ENCODE results near the gene C6orf58. TPM values are rescaled to one million over a fixed set of nuclear protein-coding genes. Genes with fewer than 3 reads are reported as not detected.
A peak's percentile ranks its signal among the peaks of the same experiment; 100 is the strongest.

Gene C6orf58
- total RNA-seq, 1 experiment from 2014 or later: not detected

DNA sequence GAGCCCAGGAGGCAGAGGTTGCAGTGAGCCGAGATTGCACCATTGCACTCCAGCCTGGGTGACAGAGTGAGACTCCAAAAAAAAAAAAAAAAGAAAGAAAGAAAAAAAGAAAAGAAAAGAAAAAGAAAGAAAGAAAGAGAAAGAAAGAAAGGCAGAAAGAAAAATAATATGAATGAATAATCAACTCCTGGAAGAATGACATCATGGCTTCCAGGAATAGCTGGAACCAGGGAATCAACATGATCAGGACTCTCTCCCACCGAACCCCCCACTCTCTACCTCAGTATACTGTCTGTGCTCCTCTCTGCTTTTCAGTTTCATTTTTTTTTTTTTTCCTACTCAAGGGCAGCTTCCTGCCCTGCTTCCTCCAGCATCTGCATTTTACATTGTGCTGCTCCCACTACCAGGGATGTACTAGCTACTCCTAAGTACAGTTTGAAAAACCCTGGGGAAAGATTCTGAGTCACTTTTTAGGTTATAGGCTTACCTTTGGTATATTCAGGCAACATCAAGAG is 38.2 kb upstream of the C6orf58 start:
- Mint-ChIP-seq H3K36me3 (ENCODE audit: insufficient read depth, unreplicated experiment) (no peaks in the 10 kb centered on the region), H3K27ac (ENCODE audit: unreplicated experiment) (no peak overlapping the region), H3K4me1 (ENCODE audit: low read depth, unreplicated experiment) (no peaks in the 10 kb centered on the region), H3K27me3 (ENCODE audit: insufficient read depth, unreplicated experiment) (peaks cover 3% of the 10 kb centered on the region), H3K4me3 (ENCODE audit: unreplicated experiment) (no peak overlapping the region), H3K9me3 (ENCODE audit: unreplicated experiment) (no peaks in the 10 kb centered on the region)
- no peaks in the 10 kb centered on the region for H3K4me1 ChIP-seq
- H3K27me3 ChIP-seq (replicated peaks; ENCODE audit: control insufficient read depth, insufficient read depth, low read length): no peaks in the 10 kb centered on the region
- DNase-seq: no peak
- H3K36me3 ChIP-seq (ENCODE audit: control insufficient read depth, insufficient read depth, low read length): no peaks in the 10 kb centered on the region
- no peaks in the 10 kb centered on the region for H3K9me3 ChIP-seq
- TF ChIP-seq, protein P1, sequence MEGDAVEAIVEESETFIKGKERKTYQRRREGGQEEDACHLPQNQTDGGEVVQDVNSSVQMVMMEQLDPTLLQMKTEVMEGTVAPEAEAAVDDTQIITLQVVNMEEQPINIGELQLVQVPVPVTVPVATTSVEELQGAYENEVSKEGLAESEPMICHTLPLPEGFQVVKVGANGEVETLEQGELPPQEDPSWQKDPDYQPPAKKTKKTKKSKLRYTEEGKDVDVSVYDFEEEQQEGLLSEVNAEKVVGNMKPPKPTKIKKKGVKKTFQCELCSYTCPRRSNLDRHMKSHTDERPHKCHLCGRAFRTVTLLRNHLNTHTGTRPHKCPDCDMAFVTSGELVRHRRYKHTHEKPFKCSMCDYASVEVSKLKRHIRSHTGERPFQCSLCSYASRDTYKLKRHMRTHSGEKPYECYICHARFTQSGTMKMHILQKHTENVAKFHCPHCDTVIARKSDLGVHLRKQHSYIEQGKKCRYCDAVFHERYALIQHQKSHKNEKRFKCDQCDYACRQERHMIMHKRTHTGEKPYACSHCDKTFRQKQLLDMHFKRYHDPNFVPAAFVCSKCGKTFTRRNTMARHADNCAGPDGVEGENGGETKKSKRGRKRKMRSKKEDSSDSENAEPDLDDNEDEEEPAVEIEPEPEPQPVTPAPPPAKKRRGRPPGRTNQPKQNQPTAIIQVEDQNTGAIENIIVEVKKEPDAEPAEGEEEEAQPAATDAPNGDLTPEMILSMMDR (IDR thresholded peaks at IDR 0.05; ENCODE audit: insufficient read depth in 1 of 2, low read depth in 1 of 2, low read length in 1 of 2, severe bottlenecking in 1 of 2, unreplicated experiment in 1 of 2): no peak
- no TSS peak for BruUV-seq (replicated peaks)
- intact Hi-C loops (cut with micrococcal nuclease; ENCODE audit: unreplicated experiment): loop anchor here (1.0 to 5.0 kb wide), 2 partner anchors 74 to 237 kb away; no protein-coding TSS in a partner anchor
- POLR2A ChIA-PET: interaction anchor here (0.5 kb wide), 1 partner anchor 23 kb away, joined by 9 read pairs; no protein-coding TSS in a partner anchor
- CTCF ChIA-PET: interaction anchor here (0.6 to 1.0 kb wide), 6 partner anchors 18 to 352 kb away, joined by 3 to 5 read pairs (median 4); no protein-coding TSS in a partner anchor
- no peak overlapping the region for H3K4me3 ChIP-seq (ENCODE audit: low read depth, low read length)

DNA sequence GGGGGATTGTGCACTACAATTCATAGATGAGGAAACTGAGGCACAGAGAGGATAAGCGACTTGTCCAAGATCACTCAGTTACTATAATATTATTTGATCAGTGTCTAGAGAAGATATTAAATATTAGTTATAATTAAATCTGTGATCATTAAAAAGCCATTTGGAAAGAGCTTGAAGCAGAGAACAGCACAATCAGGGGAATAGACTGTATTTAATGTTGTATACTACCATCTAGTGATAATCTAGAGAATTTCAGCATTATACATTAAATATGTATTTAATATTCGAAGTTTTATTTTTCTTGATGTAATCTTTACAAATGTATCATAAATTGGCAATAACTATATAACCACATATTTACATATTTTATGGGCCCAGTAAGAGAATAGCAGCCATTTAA is 37.7 kb upstream of the C6orf58 start:
- Mint-ChIP-seq H3K4me1 (ENCODE audit: low read depth, unreplicated experiment) (no peaks in the 10 kb centered on the region), H3K9me3 (ENCODE audit: unreplicated experiment) (no peaks in the 10 kb centered on the region), H3K27ac (ENCODE audit: unreplicated experiment) (no peak overlapping the region), H3K27me3 (ENCODE audit: insufficient read depth, unreplicated experiment) (peaks cover 2% of the 10 kb centered on the region), H3K36me3 (ENCODE audit: insufficient read depth, unreplicated experiment) (no peaks in the 10 kb centered on the region), H3K4me3 (ENCODE audit: unreplicated experiment) (no peak overlapping the region)
- no peak for DNase-seq
- intact Hi-C loops (cut with micrococcal nuclease; ENCODE audit: unreplicated experiment): loop anchor here (1.0 to 5.0 kb wide), 2 partner anchors 74 to 237 kb away; no protein-coding TSS in a partner anchor
- Histone ChIP-seq H3K9me3 (no peaks in the 10 kb centered on the region), H3K27me3 (replicated peaks; ENCODE audit: control insufficient read depth, insufficient read depth, low read length) (no peaks in the 10 kb centered on the region), H3K4me1 (no peaks in the 10 kb centered on the region), H3K36me3 (ENCODE audit: control insufficient read depth, insufficient read depth, low read length) (no peaks in the 10 kb centered on the region), H3K4me3 (ENCODE audit: low read depth, low read length) (no peak overlapping the region)
- POLR2A ChIA-PET: interaction anchor here (0.5 kb wide), 1 partner anchor 24 kb away, joined by 9 read pairs; no protein-coding TSS in a partner anchor
- CTCF ChIA-PET: interaction anchor here (0.6 to 1.0 kb wide), 5 partner anchors 19 to 352 kb away, joined by 3 to 5 read pairs (median 3); no protein-coding TSS in a partner anchor
- BruUV-seq (replicated peaks): no TSS peak
- TF ChIP-seq, protein P1 (IDR thresholded peaks at IDR 0.05; ENCODE audit: insufficient read depth in 1 of 2, low read depth in 1 of 2, low read length in 1 of 2, severe bottlenecking in 1 of 2, unreplicated experiment in 1 of 2): no peak

- no TSS peak for BruUV-seq (replicated peaks)
- Mint-ChIP-seq H3K27me3 (ENCODE audit: insufficient read depth, unreplicated experiment) (peaks cover 3% of the 10 kb centered on the region), H3K36me3 (ENCODE audit: insufficient read depth, unreplicated experiment) (no peaks in the 10 kb centered on the region), H3K9me3 (ENCODE audit: unreplicated experiment) (no peaks in the 10 kb centered on the region), H3K27ac (ENCODE audit: unreplicated experiment) (no peak overlapping the region), H3K4me3 (ENCODE audit: unreplicated experiment) (no peak overlapping the region), H3K4me1 (ENCODE audit: low read depth, unreplicated experiment) (no peaks in the 10 kb centered on the region)
- CTCF ChIA-PET: interaction anchor here (1.4 kb wide), 1 partner anchor 81 kb away, joined by 3 read pairs; no protein-coding TSS in a partner anchor
- POLR2A ChIA-PET: no interaction called here
- no peak for DNase-seq
- TF ChIP-seq, protein P1 (IDR thresholded peaks at IDR 0.05; ENCODE audit: insufficient read depth in 1 of 2, low read depth in 1 of 2, low read length in 1 of 2, severe bottlenecking in 1 of 2, unreplicated experiment in 1 of 2): peak in 1 of 2 experiments; percentile 14
- Histone ChIP-seq H3K4me3 (ENCODE audit: low read depth, low read length) (no peak overlapping the region), H3K9me3 (no peaks in the 10 kb centered on the region), H3K4me1 (no peaks in the 10 kb centered on the region), H3K36me3 (ENCODE audit: control insufficient read depth, insufficient read depth, low read length) (no peaks in the 10 kb centered on the region), H3K27me3 (replicated peaks; ENCODE audit: control insufficient read depth, insufficient read depth, low read length) (no peaks in the 10 kb centered on the region)
- intact Hi-C loops (cut with micrococcal nuclease; ENCODE audit: unreplicated experiment): no loop called here
These were observed 29.8 kb upstream of the C6orf58 start for GRCh38 chr6:127547215-127547614.

Data from Caco-2 (cell line).